Activated CD8-positive, alpha-beta memory T cell treated with anti-CD3 and anti-CD28 coated beads, Interleukin-2, amount 10 ng/mL, durations not matched to agents 7 days and 5 days (primary cell): ENCODE results near the gene TMTC2. TPM values are rescaled to one million over a fixed set of nuclear protein-coding genes. Genes with fewer than 3 reads are reported as not detected.

ENCODE experiments used
- ATAC-seq: fragments of 150-1000 bp; cut with Tn5 transposase; one replicate; pipeline ENCODE4 v1.10.0; 2021; ENCODE audit warnings: moderate library complexity
- CTCF ChIA-PET: fragments of 350-600 bp; sonication (Branson Sonifier 250); formaldehyde crosslinking; loops from one replicate; lab custom pipeline; 2021; ENCODE audit warnings: antibody characterized with exemption; lab: Charles Lee
- DNase-seq: peaks from one replicate; pipeline ENCODE4 v3.0.0-alpha.2; 2020
- H3K27ac Mint-ChIP-seq: one replicate; pipeline ENCODE4 v1.8.0; 2021; ENCODE audit warnings: mild to moderate bottlenecking, mixed read lengths
- H3K27me3 Mint-ChIP-seq: one replicate; pipeline ENCODE4 v1.8.0; 2021; ENCODE audit warnings: mixed read lengths
- H3K36me3 Mint-ChIP-seq: one replicate; pipeline ENCODE4 v1.8.0; 2021; ENCODE audit warnings: mild to moderate bottlenecking, mixed read lengths
- H3K4me1 Mint-ChIP-seq: one replicate; pipeline ENCODE4 v1.8.0; 2021; ENCODE audit warnings: mixed read lengths
- H3K4me3 Mint-ChIP-seq: one replicate; pipeline ENCODE4 v1.8.0; 2021; ENCODE audit warnings: mild to moderate bottlenecking, moderate library complexity, mixed read lengths
- H3K9me3 Mint-ChIP-seq: one replicate; pipeline ENCODE4 v1.8.0; 2022; ENCODE audit warnings: low read depth, mixed read lengths
- total RNA-seq, 2 experiments: library from RNA; stranded (reverse); gene quantifications; one replicate each; pipeline ENCODE4 v1.2.3, GENCODE V29; 2021

TMTC2 gene
- total RNA-seq, 2 experiments from 2014 or later = 3.3 to 4.5 TPM

DNA sequence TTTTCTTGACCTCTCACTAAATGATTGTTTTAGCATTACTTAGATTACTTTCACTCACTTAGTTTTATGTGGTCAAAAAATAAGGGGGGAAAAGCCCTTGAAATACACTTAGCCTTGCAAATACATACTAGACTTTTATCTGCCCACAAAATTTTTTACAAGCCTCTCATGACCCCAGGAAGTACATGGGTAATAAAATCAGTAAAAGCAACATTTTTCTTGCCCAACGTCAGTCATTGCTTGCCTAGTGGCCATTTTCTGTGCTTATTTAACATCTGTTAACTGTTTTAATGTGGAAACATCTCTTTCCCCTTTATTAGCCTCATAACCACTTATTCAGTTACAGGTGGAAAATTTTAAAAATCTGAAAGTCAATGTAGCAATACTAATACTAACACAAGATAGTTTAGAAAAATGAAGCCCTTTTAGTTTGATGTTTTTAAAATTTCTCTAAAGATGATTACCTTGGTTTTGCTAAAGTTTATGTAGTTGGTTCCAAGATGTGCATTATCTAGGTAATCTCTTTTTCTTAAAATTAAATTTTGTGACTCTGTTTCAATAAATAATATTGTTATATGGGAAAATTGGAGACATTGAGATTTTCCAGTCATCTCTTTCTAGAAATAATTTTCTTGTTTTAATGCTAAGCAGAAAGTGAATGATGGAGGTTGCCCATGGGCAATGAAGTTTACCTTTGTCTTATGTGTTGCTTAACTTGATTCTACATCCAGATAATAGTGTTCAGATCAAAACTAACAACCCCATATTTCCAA, 175.5 kb downstream of the TMTC2 start:
- H3K27me3 Mint-ChIP-seq = no peaks in the 10 kb centered on the region
- H3K9me3 Mint-ChIP-seq = peaks cover 2% of the 10 kb centered on the region
- CTCF ChIA-PET = no interaction called here
- no peak for DNase-seq
- no peak for ATAC-seq
- H3K27ac Mint-ChIP-seq = no peak overlapping the region
- peaks cover 3% of the 10 kb centered on the region for H3K36me3 Mint-ChIP-seq
- H3K4me3 Mint-ChIP-seq = no peak overlapping the region
- H3K4me1 Mint-ChIP-seq = no peaks in the 10 kb centered on the region

DNA sequence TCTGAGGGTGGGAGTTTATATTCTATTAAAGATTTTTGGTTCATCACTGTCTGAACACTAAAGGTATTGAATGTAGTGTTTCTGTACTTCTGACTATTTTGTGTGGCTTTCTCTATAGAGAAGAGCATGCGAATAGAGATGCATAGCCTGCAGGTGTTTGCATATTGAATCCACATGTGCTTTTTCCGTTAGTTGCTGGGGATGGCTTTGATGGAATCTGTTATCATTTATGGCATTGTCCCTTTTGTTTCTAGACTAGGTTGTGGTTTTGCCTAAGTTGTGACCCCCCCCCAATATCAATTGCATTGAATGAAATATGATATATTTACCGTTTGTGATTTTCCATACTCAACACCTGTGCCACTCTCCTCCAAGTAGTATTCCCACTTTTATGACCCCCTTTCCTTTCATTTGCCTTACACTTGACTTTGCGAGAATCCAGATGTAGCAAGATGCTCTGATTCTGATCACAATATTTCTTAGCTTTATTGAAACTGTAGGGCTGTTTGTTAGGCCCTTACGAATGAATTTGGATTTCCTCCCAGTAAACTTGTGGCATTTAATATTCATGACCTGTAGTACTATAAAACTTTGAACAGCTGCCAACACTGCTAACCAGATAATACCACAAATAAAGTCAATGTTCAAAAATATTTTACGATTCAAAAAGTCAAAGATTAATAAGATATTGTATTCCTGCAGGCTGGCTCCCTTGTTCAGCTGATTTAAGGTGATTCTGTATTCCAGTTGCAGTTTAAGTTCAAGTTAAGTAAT, 176.4 kb downstream of the TMTC2 start:
- CTCF ChIA-PET = no interaction called here
- peaks cover 3% of the 10 kb centered on the region for H3K36me3 Mint-ChIP-seq
- no peak overlapping the region for H3K4me3 Mint-ChIP-seq
- no peak for DNase-seq
- no peak overlapping the region for H3K27ac Mint-ChIP-seq
- H3K4me1 Mint-ChIP-seq = no peaks in the 10 kb centered on the region
- H3K9me3 Mint-ChIP-seq = peaks cover 2% of the 10 kb centered on the region
- H3K27me3 Mint-ChIP-seq = no peaks in the 10 kb centered on the region
- ATAC-seq = no peak

DNA sequence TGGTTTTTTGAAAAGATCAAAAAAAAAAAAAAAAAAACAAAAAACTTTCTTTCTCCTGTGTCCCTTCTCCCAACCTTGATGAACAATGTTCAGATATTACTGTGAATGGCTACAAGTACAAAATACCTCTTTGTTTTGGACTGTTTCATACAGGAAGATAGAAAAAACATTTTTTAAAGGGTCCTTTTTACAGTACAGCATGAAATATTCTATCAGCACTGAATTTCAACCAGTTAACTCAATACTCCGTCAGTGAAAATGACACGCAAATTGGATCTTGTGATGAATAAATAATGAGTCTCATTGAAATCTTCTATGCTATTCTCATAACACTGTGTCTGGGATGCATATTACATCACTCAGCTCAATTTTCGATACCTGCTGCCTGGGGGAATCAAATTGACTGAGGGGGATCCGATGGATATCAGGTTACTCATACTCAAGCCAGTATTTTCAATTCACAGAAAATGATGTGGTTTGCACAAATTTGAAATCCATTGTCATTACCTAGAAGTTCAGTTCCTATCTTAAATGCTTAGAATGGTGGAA, 179.6 kb downstream of the TMTC2 start:
- CTCF ChIA-PET = no interaction called here
- Mint-ChIP-seq H3K36me3 (peaks cover 3% of the 10 kb centered on the region), H3K4me1 (peaks cover 10% of the 10 kb centered on the region), H3K9me3 (no peaks in the 10 kb centered on the region), H3K27ac (no peak overlapping the region), H3K27me3 (no peaks in the 10 kb centered on the region), H3K4me3 (no peak overlapping the region)
- ATAC-seq (no peak), DNase-seq (no peak)

DNA sequence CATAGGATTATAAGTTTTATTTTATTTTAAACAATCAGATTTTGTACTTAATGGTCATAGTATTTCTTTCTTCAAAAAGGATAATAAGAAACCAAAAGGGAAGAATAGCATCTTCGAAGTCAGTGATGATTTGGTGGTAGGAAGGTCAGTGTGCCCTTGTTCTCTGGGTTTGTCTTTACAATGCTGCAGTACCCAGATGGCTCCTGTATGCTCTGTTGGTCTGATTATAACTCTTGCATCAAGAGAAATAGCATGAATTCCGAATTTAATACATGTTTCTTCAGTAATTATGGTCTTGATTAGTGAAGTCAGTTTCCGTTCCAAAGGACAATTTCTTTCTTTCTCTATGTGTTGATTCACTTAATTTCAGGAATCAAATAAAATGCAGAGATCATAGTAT, 180.2 kb downstream of the TMTC2 start:
- no peaks in the 10 kb centered on the region for H3K9me3 Mint-ChIP-seq
- CTCF ChIA-PET = no interaction called here
- no peak overlapping the region for H3K4me3 Mint-ChIP-seq
- H3K27me3 Mint-ChIP-seq = no peaks in the 10 kb centered on the region
- H3K4me1 Mint-ChIP-seq = peaks cover 13% of the 10 kb centered on the region
- no peak overlapping the region for H3K27ac Mint-ChIP-seq
- DNase-seq (no peak), ATAC-seq (no peak)
- peaks cover 3% of the 10 kb centered on the region for H3K36me3 Mint-ChIP-seq

DNA sequence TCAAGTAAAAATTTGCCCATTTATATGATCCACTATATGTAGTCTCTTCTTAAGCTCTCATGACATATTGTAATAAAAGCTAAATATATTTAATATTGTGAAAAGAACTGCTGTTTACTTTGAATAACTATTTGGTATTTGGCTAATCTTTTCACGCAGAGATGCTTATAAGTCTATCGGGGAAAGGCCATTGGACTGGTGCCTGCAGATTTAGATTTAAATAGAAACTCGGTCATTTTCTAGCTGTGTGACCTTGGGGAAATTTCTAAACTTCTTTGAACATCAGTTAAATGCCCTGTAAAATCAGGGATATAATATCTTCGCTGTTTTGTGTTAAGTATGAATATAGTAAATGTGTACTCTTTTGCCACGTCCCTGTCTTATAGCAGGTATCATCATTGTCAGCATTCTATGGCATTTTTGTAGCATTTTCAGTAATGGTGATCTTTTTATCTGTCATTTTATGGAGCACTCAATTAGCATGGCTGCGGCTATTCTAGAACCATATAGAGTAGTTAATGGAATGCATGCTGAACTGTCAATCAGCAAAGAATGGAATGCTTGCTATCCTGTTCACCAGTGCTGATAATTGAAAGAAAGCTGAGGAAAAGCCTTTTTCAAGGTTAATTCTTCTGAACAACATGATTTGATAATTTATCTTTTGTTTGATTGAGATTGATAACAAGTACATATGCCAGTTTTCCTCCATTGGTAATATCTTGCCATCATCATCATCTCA, 181.2 kb downstream of the TMTC2 start:
- Mint-ChIP-seq H3K27me3 (no peaks in the 10 kb centered on the region), H3K27ac (no peak overlapping the region), H3K9me3 (no peaks in the 10 kb centered on the region), H3K36me3 (peaks cover 3% of the 10 kb centered on the region), H3K4me3 (no peak overlapping the region), H3K4me1 (peaks cover 16% of the 10 kb centered on the region)
- no peak for DNase-seq
- CTCF ChIA-PET = no interaction called here
- ATAC-seq = no peak

DNA sequence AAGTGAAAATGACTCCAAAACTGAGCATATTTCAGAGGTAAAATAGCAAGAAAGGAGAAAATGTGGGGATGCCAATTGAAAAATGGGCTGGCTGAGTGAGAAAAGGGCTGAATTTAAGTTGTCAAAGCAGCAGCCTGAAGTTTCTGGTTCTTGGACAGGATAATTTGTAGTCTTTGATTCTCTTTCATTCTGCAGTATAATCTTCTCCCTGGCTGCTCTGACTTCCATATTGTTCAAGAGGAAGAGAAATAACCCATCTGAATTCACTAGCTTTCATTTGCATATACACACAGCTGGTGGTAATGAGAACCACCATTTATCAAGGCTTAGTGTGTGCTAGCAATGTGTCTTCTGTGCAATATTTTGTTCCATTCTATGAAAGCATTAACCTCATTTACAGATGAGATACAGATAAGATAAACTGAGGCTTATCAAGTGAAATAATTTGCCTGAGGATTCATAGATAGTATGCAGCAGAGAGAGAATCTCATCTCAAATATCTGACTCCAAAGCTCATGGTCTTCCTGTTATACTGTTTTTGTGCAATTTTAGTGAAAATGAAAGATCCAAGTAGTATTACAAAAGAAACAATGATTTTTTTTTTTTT, 184.2 kb downstream of the TMTC2 start:
- CTCF ChIA-PET = no interaction called here

DNA sequence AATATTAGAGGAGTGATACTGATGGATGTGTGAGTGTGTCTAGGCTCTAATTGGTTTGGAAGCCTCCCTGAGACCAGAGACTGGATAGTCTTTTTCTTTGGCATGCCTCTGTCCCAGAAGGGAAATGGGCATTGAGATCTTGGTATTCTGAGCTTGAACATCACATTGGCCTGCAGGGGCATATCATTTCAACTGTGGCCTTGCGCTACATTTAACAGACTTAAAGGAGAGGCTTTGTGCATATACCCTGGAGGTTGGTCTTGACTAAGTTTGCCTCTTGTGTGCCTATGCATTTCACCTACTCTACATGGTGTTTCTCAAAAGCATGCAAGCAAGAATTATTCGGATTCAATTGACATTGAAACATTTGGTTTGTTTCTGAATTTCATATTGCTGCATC, 185.4 kb downstream of the TMTC2 start:
- peaks cover 5% of the 10 kb centered on the region for H3K36me3 Mint-ChIP-seq
- no peaks in the 10 kb centered on the region for H3K9me3 Mint-ChIP-seq
- DNase-seq (no peak), ATAC-seq (no peak)
- no peak overlapping the region for H3K4me3 Mint-ChIP-seq
- CTCF ChIA-PET = no interaction called here
- peaks cover 29% of the 10 kb centered on the region for H3K4me1 Mint-ChIP-seq
- H3K27me3 Mint-ChIP-seq = no peaks in the 10 kb centered on the region
- H3K27ac Mint-ChIP-seq = no peak overlapping the region

More for the DNA sequence above, 184.2 kb downstream of the TMTC2 start:
- Mint-ChIP-seq H3K9me3 (no peaks in the 10 kb centered on the region), H3K27me3 (no peaks in the 10 kb centered on the region), H3K27ac (peak overlapping the region; percentile 37), H3K36me3 (peaks cover 2% of the 10 kb centered on the region), H3K4me3 (no peak overlapping the region), H3K4me1 (peaks cover 24% of the 10 kb centered on the region)
- no peak for ATAC-seq
- no peak for DNase-seq

DNA sequence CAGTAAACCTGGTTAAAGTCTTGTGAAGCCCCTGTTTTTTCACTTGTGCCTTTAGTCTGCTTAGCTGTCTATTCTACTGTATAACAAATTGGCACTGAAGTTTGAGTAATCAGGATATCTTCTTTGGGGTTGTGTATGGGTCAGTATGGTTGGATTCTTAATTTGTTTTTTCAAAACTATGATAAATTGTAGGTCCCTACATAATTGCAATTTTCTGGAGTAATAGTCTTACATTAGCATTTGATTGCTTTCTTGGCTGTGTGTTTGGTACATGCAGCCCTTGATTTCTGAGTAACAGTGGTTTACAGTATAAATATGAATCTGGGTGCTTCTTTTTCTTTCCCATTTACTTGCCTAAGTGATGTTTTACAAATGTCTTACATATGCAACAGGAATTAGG, 186.6 kb downstream of the TMTC2 start:
- H3K4me3 Mint-ChIP-seq = no peak overlapping the region
- no peak for ATAC-seq
- CTCF ChIA-PET = no interaction called here
- no peak for DNase-seq
- no peak overlapping the region for H3K27ac Mint-ChIP-seq
- no peaks in the 10 kb centered on the region for H3K9me3 Mint-ChIP-seq
- H3K36me3 Mint-ChIP-seq = peaks cover 9% of the 10 kb centered on the region
- peaks cover 32% of the 10 kb centered on the region for H3K4me1 Mint-ChIP-seq
- H3K27me3 Mint-ChIP-seq = no peaks in the 10 kb centered on the region

DNA sequence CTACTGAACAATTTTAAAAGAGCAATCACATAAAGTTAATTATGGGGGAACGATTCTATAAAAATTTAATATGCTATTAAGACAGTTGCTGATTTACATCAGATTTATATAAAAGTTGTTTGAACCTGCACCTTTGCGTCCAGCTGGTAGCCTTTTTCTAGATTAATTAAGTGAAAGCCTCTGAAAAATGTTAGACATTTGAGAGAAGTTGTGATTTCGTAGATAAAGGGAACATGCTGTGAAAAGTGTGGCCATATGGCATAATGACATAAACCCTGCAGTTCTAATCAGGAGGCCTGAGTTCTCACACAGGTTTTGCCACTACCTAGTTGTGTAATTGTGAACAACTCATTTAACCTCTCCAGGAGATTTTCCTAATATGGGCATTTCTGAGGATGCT, 187.2 kb downstream of the TMTC2 start:
- H3K9me3 Mint-ChIP-seq = no peaks in the 10 kb centered on the region
- H3K4me3 Mint-ChIP-seq = no peak overlapping the region
- peaks cover 32% of the 10 kb centered on the region for H3K4me1 Mint-ChIP-seq
- no peak for ATAC-seq
- no peak for DNase-seq
- CTCF ChIA-PET = no interaction called here
- peaks cover 11% of the 10 kb centered on the region for H3K36me3 Mint-ChIP-seq
- no peaks in the 10 kb centered on the region for H3K27me3 Mint-ChIP-seq
- no peak overlapping the region for H3K27ac Mint-ChIP-seq

DNA sequence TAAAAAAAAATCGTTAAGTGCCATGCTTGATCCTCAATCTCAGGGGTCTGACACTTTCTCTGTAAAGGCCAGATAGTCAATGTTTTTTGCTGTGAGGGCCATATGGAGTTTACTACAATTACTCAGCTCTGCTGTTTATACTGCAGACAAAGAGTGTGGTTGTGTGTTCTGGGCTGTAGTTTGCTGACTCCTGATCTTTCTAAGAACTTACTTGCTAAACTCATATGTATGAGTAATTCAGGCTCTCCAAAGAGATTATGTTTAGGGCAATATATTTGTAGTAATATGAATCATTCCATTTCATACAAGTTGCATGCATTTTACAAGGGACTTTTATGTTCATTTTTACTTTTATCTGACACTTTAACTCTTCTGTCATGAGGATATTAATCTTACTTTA, 188.2 kb downstream of the TMTC2 start:
- Mint-ChIP-seq H3K9me3 (no peaks in the 10 kb centered on the region), H3K36me3 (peaks cover 12% of the 10 kb centered on the region), H3K4me1 (peaks cover 32% of the 10 kb centered on the region), H3K27me3 (no peaks in the 10 kb centered on the region), H3K4me3 (no peak overlapping the region), H3K27ac (peak overlapping the region; percentile 56)
- DNase-seq (peak; percentile 48), ATAC-seq (peak; percentile 91)
- CTCF ChIA-PET = interaction anchor here (1.9 kb wide), 1 partner anchor 189 kb away, joined by 4 read pairs; no protein-coding TSS in a partner anchor

DNA sequence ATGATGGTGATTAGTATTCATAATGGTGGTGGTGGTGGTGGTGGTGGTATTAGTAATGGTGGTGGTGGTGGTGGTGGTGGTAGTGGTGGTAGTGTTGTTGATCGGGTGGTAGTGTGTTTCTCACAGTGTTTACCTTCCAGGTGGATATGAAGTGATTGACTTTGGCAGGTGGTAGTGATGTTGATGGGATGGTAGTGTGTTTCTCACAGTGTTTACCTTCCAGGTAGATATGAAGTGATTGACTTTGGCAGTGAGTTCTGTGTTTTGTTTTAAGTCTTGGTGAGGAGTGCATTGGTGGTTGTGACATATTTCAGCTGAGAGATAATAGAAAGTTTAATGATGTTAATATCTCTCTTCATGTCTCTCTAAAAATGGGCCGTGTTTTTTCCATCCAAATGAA, 189.4 kb downstream of the TMTC2 start:
- CTCF ChIA-PET = interaction anchor here (1.9 kb wide), 1 partner anchor 190 kb away, joined by 4 read pairs; no protein-coding TSS in a partner anchor
- no peaks in the 10 kb centered on the region for H3K9me3 Mint-ChIP-seq

DNA sequence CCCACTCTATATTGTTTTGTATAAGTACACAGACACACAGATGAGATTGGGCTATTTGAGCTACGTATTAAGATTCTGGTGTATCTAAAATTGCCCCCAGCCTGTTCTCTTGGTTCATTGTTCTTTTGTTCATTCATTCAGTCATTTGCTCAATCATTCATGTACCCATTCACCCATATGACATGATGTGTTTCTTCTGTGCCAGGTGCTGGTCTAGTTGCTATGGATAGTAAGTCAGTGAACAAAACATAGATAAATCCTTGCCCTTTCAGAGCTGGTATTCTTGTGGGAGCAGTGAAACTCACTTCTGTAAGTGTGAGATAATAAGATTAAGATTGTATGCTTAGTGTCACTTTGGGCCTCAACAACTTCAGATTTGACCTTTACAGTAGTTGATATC, 191.3 kb downstream of the TMTC2 start:
- no peak for ATAC-seq
- H3K36me3 Mint-ChIP-seq = peaks cover 12% of the 10 kb centered on the region
- DNase-seq = no peak
- H3K9me3 Mint-ChIP-seq = no peaks in the 10 kb centered on the region
- H3K27me3 Mint-ChIP-seq = no peaks in the 10 kb centered on the region
- peaks cover 17% of the 10 kb centered on the region for H3K4me1 Mint-ChIP-seq
- no peak overlapping the region for H3K4me3 Mint-ChIP-seq
- H3K27ac Mint-ChIP-seq = no peak overlapping the region
- CTCF ChIA-PET = no interaction called here

More for the DNA sequence above, 189.4 kb downstream of the TMTC2 start:
- Mint-ChIP-seq H3K4me1 (peaks cover 24% of the 10 kb centered on the region), H3K36me3 (peaks cover 12% of the 10 kb centered on the region), H3K4me3 (no peak overlapping the region), H3K27me3 (no peaks in the 10 kb centered on the region), H3K27ac (peak overlapping the region; percentile 35)
- no peak for ATAC-seq
- DNase-seq = no peak

DNA sequence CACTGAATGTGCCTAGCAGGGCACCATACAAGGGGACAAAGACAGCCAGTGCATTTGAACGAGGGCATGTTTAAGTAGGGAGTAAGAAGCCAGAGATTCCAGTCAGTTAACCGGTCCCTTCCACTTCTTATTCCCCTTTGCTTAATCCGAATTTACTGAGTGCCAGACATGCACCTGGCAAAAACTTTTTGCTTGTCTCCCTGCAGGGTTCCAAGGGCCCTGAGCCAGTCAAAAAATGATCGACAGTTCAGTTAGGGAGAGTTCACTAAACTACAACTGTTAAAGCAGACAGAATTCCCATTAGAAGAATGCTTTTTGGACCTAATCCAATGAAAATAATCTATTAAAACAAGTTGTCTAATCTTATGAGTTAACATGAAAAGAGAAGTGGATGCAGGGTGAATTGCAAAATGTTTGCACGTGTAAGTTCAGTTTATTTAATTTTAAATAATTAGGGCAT, 193.8 kb downstream of the TMTC2 start:
- Mint-ChIP-seq H3K27ac (no peak overlapping the region), H3K27me3 (no peaks in the 10 kb centered on the region), H3K36me3 (peaks cover 12% of the 10 kb centered on the region), H3K4me3 (no peak overlapping the region), H3K4me1 (peaks cover 11% of the 10 kb centered on the region), H3K9me3 (no peaks in the 10 kb centered on the region)
- CTCF ChIA-PET = no interaction called here
- no peak for ATAC-seq
- DNase-seq = no peak
